HCT116 (cell line): ENCODE results near the gene B4GALNT2.

Experiments
- POLR2A ChIP-seq: IDR thresholded peaks from 2 replicates; pipeline ENCODE4 v1.7.0; 2011; ENCODE audit warnings: borderline replicate concordance; ENCODE audit not compliant: insufficient read depth, insufficient read length; ENCODE audit errors: extremely low read depth
- REST ChIP-seq: IDR thresholded peaks from 2 replicates; pipeline ENCODE4 v1.6.1; 2012; ENCODE audit warnings: low read depth
- TF ChIP-seq, protein P1 (sequence below), 3 experiments: fragments of 200-600 bp in 1 of 3; sonication (generic) in 1 of 3; IDR thresholded peaks in 2 of 3; conservative IDR thresholded peaks in 1 of 3; 2 replicates each; pipeline ENCODE4 v1.5.1; 2012 to 2017; ENCODE audit warnings: low read depth in 2 of 3, low read length in 2 of 3, antibody characterized with exemption in 1 of 3, borderline replicate concordance in 1 of 3, control low read depth in 1 of 3, mild to moderate bottlenecking in 1 of 3, mixed read lengths in 1 of 3, mixed run types in 1 of 3, moderate library complexity in 1 of 3; ENCODE audit not compliant: insufficient read depth in 1 of 3

DNA sequence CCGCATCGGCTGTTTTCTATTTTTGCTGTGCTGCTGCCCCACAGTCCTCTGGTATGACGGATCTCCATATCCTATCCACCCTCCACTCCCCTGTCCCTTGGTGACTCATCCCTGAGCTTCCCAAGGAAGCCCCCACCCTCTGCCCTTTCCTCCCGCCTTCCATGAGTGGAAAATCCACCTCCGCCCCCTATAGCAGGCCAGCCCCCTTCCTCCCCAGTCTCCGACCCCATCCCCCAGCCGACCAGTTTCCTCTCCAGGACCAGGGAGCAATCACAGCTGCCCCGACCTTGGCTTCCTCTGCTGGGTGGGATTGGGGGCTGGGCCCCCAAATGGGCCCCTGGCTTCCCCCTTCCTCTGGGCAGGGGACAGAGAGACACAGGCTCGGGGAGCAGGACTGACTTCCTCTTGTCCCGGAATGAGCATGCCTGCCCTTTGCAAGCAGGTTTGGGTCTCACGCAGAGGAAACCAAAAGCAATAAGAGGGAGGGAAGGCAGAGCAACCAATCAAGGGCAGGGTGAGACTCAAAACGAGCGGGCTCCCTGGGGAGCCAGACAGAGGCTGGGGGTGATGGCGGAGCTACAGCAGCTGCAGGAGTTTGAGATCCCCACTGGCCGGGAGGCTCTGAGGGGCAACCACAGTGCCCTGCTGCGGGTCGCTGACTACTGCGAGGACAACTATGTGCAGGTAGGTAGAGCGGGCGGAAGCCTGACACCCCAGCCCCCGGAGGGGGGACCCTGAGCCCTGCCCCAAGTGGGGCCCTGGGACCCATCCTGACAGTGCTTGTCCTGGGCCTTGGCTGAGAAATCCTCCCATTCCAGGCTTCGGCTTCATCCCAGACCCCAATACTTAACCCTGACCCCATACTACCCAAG lies 77.8 kb downstream of the B4GALNT2 start, which contains the start of the genes ABI3 and GNGT2:
- TF ChIP-seq REST (no peak), POLR2A (no peak)
- TF ChIP-seq, protein P1, sequence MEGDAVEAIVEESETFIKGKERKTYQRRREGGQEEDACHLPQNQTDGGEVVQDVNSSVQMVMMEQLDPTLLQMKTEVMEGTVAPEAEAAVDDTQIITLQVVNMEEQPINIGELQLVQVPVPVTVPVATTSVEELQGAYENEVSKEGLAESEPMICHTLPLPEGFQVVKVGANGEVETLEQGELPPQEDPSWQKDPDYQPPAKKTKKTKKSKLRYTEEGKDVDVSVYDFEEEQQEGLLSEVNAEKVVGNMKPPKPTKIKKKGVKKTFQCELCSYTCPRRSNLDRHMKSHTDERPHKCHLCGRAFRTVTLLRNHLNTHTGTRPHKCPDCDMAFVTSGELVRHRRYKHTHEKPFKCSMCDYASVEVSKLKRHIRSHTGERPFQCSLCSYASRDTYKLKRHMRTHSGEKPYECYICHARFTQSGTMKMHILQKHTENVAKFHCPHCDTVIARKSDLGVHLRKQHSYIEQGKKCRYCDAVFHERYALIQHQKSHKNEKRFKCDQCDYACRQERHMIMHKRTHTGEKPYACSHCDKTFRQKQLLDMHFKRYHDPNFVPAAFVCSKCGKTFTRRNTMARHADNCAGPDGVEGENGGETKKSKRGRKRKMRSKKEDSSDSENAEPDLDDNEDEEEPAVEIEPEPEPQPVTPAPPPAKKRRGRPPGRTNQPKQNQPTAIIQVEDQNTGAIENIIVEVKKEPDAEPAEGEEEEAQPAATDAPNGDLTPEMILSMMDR (IDR thresholded peaks at IDR 0.05 in 2 of 3, conservative IDR thresholded peaks at IDR 0.05 in 1 of 3; ENCODE audit: borderline replicate concordance in 1 of 3, insufficient read depth in 1 of 3, low read depth in 2 of 3, low read length in 2 of 3): no peak
